Tibial nerve (tissue), 4 donors: ENCODE results near the gene LRP1. TPM values are rescaled to one million over a fixed set of nuclear protein-coding genes. Genes with fewer than 3 reads are reported as not detected.

Source experiments
- DNase-seq, 2 donors: peaks; one replicate each; pipeline ENCODE4 v3.0.0-alpha.2; 2019; ENCODE audit warnings: low spot score in 2 of 2
- H3K27ac ChIP-seq, 4 donors: fragments of 200-600 bp; sonication (generic) in 3 of 4; one replicate each; pipeline ENCODE4 v1.5.1; 2017 to 2019; ENCODE audit warnings: mild to moderate bottlenecking in 1 of 4
- H3K27me3 ChIP-seq, 2 donors: fragments of 200-600 bp; sonication (generic) in 1 of 2; one replicate each; pipeline versions ENCODE4 v1.5.1 to v1.6.0; 2017 to 2019
- H3K36me3 ChIP-seq, 3 donors: fragments of 200-600 bp; sonication (generic); one replicate each; pipeline ENCODE4 v1.5.1; 2018 to 2019
- H3K4me1 ChIP-seq, 4 donors: fragments of 200-600 bp; sonication (generic) in 3 of 4; one replicate each; pipeline ENCODE4 v1.5.1; 2017 to 2019
- H3K4me3 ChIP-seq, 4 donors: fragments of 200-600 bp; sonication (generic) in 3 of 4; one replicate each; pipeline ENCODE4 v1.5.1; 2017 to 2019; ENCODE audit warnings: mild to moderate bottlenecking in 1 of 4, moderate library complexity in 1 of 4
- H3K9me3 ChIP-seq, 4 donors: fragments of 200-600 bp; sonication (generic) in 3 of 4; one replicate each; pipeline ENCODE4 v1.5.1; 2017 to 2019
- EP300 ChIP-seq, 2 donors: sonication (generic); formaldehyde crosslinking; IDR thresholded peaks; one replicate each; pipeline ENCODE4 v1.6.1; 2017; ENCODE audit warnings: antibody characterized with exemption in 2 of 2, mild to moderate bottlenecking in 1 of 2
- POLR2A ChIP-seq, 2 donors: fragments of 450-650 bp; IDR thresholded peaks; one replicate each; pipeline ENCODE4 v1.6.1; 2017; ENCODE audit warnings: antibody characterized with exemption in 2 of 2, mild to moderate bottlenecking in 2 of 2, moderate library complexity in 2 of 2
- WGBS, 2 donors: methylation state at CpG; one replicate each; pipeline ENCODE4 v1.1.5; 2018; 5-methylcytosine and 5-hydroxymethylcytosine counted together
- total RNA-seq, 4 donors: library from RNA; depleted of rRNA; stranded (reverse); fragments of >200 nt; gene quantifications; one replicate each; pipeline ENCODE4 v1.1.0, GENCODE V29; 2016
- TF ChIP-seq, protein P1 (sequence below), 5 experiments: fragments of 200-600 bp in 3 of 5; fragments of 450-650 bp in 2 of 5; sonication (generic) in 3 of 5; IDR thresholded peaks; one replicate each; pipeline ENCODE4 v1.5.1; 2016 to 2019; ENCODE audit warnings: antibody characterized with exemption in 5 of 5, mild to moderate bottlenecking in 3 of 5, moderate library complexity in 2 of 5

The LRP1 gene
- total RNA-seq, 4 donors from 2014 or later: 410 to 653 (median 527) TPM

DNA sequence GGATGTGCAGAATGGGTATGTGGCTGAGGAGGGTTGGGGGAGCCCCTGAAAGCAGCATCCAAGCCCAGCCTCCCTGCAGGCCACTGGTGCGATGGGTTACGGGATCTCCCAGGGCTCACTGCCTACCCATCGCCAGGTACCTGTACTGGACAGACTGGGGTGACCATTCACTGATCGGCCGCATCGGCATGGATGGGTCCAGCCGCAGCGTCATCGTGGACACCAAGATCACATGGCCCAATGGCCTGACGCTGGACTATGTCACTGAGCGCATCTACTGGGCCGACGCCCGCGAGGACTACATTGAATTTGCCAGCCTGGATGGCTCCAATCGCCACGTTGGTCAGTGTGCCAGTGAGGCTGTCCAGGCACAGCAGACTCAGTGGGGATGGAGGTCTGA is 70.0 kb downstream of the LRP1 start:
- DNase-seq: no peak
- peaks cover 2 to 100% (median 19%) of the 10 kb centered on the region in 3 donors for H3K36me3 ChIP-seq
- H3K27me3 ChIP-seq: no peaks in the 10 kb centered on the region
- TF ChIP-seq, protein P1, sequence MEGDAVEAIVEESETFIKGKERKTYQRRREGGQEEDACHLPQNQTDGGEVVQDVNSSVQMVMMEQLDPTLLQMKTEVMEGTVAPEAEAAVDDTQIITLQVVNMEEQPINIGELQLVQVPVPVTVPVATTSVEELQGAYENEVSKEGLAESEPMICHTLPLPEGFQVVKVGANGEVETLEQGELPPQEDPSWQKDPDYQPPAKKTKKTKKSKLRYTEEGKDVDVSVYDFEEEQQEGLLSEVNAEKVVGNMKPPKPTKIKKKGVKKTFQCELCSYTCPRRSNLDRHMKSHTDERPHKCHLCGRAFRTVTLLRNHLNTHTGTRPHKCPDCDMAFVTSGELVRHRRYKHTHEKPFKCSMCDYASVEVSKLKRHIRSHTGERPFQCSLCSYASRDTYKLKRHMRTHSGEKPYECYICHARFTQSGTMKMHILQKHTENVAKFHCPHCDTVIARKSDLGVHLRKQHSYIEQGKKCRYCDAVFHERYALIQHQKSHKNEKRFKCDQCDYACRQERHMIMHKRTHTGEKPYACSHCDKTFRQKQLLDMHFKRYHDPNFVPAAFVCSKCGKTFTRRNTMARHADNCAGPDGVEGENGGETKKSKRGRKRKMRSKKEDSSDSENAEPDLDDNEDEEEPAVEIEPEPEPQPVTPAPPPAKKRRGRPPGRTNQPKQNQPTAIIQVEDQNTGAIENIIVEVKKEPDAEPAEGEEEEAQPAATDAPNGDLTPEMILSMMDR (IDR thresholded peaks at IDR 0.05): no peak
- TF ChIP-seq POLR2A (IDR thresholded peaks at IDR 0.05) (no peak), EP300 (IDR thresholded peaks at IDR 0.05) (no peak)
- WGBS, 2 donors: 89 to 92% methylated on average over 4 to 17 of the region's 17 CpGs
- H3K9me3 ChIP-seq: no peaks in the 10 kb centered on the region
- no peak overlapping the region for H3K4me3 ChIP-seq
- no peak overlapping the region for H3K27ac ChIP-seq
- no peaks in the 10 kb centered on the region for H3K4me1 ChIP-seq

DNA sequence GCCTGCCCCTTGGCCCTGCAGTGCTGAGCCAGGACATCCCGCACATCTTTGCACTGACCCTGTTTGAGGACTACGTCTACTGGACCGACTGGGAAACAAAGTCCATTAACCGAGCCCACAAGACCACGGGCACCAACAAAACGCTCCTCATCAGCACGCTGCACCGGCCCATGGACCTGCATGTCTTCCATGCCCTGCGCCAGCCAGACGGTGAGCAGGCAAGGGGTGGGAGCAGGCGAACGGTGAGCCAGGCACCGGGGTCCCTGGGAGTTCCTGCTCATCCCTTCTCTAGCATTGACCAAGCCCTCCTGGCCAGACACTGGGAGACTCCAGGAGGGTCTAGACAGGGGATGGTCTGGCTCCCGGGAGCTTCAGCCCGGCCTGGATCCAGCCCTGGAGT is 70.9 kb downstream of the LRP1 start:
- no peak for DNase-seq
- Histone ChIP-seq H3K27ac (no peak overlapping the region), H3K36me3 (peaks cover 2 to 100% (median 14%) of the 10 kb centered on the region in 3 donors), H3K9me3 (no peaks in the 10 kb centered on the region), H3K27me3 (no peaks in the 10 kb centered on the region), H3K4me3 (no peak overlapping the region), H3K4me1 (no peaks in the 10 kb centered on the region)
- TF ChIP-seq POLR2A (IDR thresholded peaks at IDR 0.05) (no peak), EP300 (IDR thresholded peaks at IDR 0.05) (no peak)
- TF ChIP-seq, protein P1 (IDR thresholded peaks at IDR 0.05): no peak
- 80 to 84% methylated on average over 9 to 13 of the region's 15 CpGs for WGBS, 2 donors

DNA sequence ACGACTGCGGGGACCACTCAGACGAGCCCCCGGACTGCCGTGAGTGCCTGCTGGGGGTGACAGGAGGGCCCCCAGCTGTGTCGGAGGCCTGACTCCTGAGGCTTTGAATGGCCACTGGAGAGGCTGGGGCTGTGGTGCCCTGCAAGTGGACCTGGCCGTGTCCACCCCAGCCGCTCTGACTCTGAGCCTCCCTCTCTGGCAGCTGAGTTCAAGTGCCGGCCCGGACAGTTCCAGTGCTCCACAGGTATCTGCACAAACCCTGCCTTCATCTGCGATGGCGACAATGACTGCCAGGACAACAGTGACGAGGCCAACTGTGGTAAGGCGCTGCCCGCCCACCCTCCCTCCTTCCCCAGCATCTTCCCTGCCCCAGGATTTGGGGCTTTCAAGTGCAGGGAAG is 72.2 kb downstream of the LRP1 start:
- Histone ChIP-seq H3K4me1 (no peaks in the 10 kb centered on the region), H3K36me3 (peaks cover 2 to 100% (median 12%) of the 10 kb centered on the region in 3 donors), H3K4me3 (no peak overlapping the region), H3K9me3 (no peaks in the 10 kb centered on the region), H3K27me3 (no peaks in the 10 kb centered on the region), H3K27ac (no peak overlapping the region)
- no peak for DNase-seq
- 86 to 93% methylated on average over 5 to 11 of the region's 15 CpGs for WGBS, 2 donors
- no peak for TF ChIP-seq POLR2A (IDR thresholded peaks at IDR 0.05)
- TF ChIP-seq, protein P1 (IDR thresholded peaks at IDR 0.05): no peak
- no peak for TF ChIP-seq EP300 (IDR thresholded peaks at IDR 0.05)

DNA sequence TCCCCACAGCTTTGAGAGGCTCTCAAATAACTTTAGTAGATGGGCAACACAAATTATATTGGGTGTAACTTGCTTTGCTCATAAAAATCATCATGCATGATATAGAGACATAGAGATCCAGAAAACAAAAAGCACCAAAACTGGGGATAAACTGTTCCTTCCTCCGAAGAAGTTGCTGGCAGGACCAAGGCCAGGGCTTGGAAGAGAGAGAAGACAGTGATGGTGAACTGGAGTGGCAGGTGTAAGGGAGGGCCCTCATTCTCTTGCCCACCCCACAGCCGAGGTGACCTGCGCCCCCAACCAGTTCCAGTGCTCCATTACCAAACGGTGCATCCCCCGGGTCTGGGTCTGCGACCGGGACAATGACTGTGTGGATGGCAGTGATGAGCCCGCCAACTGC is 72.9 kb downstream of the LRP1 start:
- H3K4me3 ChIP-seq: no peak overlapping the region
- 75 to 79% methylated on average over 6 to 8 of the region's 8 CpGs for WGBS, 2 donors
- H3K36me3 ChIP-seq: peaks cover 4 to 100% (median 16%) of the 10 kb centered on the region in 3 donors
- no peaks in the 10 kb centered on the region for H3K4me1 ChIP-seq
- no peak overlapping the region for H3K27ac ChIP-seq
- no peaks in the 10 kb centered on the region for H3K9me3 ChIP-seq
- DNase-seq: no peak
- no peaks in the 10 kb centered on the region for H3K27me3 ChIP-seq
- TF ChIP-seq, protein P1 (IDR thresholded peaks at IDR 0.05): no peak
- no peak for TF ChIP-seq POLR2A (IDR thresholded peaks at IDR 0.05)
- no peak for TF ChIP-seq EP300 (IDR thresholded peaks at IDR 0.05)

DNA sequence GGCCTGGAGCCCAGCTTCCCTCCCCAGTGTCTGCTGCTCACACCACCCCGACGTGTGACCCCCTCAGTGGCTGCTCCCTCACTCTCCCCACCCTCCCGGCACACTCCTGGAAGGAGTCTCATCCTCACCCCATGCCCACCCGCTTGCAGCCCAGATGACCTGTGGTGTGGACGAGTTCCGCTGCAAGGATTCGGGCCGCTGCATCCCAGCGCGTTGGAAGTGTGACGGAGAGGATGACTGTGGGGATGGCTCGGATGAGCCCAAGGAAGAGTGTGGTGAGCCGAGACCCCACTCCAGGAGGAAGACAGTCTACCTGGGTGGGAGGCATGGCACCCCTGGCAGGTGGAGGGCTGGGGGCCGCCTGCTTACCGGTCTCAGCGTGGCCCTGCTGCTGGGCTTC is 73.3 kb downstream of the LRP1 start:
- Histone ChIP-seq H3K27me3 (no peaks in the 10 kb centered on the region), H3K4me3 (no peak overlapping the region), H3K27ac (no peak overlapping the region), H3K9me3 (no peaks in the 10 kb centered on the region), H3K36me3 (peaks cover 4 to 100% (median 20%) of the 10 kb centered on the region in 3 donors), H3K4me1 (no peaks in the 10 kb centered on the region)
- no peak for DNase-seq
- 72 to 84% methylated on average over 16 of the region's 16 CpGs for WGBS, 2 donors
- TF ChIP-seq POLR2A (IDR thresholded peaks at IDR 0.05) (no peak), EP300 (IDR thresholded peaks at IDR 0.05) (no peak)
- TF ChIP-seq, protein P1 (IDR thresholded peaks at IDR 0.05): no peak
